ENCODE results near the gene OTOGL.

DNA sequence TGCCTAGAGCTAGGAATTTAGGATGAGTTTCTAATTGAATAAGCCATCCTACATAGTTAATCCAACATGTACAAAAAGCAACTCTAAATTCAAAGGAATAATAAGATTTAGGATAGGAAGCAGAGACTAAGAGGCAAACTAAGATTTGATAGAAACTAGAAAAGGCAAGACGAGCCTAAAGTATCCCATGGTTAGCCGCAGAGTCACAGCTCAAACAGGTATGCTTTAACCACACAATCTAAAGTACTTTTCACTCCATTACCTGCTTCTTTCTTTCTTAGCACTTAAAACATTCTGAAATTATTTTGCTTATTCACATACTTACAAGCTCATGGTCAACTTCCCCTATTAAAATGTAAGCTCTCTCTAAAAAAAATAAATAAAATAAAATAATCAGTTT is 51.8 kb downstream of the OTOGL start:
- TF ChIP-seq, protein P1, sequence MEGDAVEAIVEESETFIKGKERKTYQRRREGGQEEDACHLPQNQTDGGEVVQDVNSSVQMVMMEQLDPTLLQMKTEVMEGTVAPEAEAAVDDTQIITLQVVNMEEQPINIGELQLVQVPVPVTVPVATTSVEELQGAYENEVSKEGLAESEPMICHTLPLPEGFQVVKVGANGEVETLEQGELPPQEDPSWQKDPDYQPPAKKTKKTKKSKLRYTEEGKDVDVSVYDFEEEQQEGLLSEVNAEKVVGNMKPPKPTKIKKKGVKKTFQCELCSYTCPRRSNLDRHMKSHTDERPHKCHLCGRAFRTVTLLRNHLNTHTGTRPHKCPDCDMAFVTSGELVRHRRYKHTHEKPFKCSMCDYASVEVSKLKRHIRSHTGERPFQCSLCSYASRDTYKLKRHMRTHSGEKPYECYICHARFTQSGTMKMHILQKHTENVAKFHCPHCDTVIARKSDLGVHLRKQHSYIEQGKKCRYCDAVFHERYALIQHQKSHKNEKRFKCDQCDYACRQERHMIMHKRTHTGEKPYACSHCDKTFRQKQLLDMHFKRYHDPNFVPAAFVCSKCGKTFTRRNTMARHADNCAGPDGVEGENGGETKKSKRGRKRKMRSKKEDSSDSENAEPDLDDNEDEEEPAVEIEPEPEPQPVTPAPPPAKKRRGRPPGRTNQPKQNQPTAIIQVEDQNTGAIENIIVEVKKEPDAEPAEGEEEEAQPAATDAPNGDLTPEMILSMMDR (IDR thresholded peaks at IDR 0.05; ENCODE audit: low read length): no peak
- no peak for TF ChIP-seq EZH2 (IDR thresholded peaks at IDR 0.05; ENCODE audit: borderline replicate concordance, low read length)
